ENCODE measurements around the gene OSBPL9. TPM values are rescaled to one million over a fixed set of nuclear protein-coding genes. Genes with fewer than 3 reads are reported as not detected.

The OSBPL9 gene
- total and polyA plus RNA-seq, 9 of the 15 experiments (the other 6 are each of a cell fraction or from before 2014, with no cell fraction given): 43.9 to 217 (median 170) TPM

DNA sequence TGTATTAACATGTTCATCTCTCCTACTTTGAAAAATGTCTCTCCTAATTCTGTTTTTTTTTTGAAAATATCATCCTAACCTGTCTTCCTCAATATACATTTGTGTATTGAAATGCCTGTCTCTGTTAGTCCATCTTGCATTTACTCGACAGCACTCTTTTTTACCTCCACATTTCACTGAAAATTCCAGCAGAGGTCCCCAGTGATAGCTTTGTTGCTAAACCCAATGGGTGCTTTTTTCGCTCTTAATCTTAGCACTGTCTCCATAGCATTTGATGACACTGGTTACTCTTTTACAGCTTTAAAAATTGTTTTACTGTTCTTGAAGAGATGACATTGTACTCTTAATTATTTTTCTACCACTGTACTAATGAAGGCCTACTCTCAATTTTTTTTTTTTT lies 10.8 kb downstream of the OSBPL9 start (continued):
- TF ChIP-seq, protein P1, sequence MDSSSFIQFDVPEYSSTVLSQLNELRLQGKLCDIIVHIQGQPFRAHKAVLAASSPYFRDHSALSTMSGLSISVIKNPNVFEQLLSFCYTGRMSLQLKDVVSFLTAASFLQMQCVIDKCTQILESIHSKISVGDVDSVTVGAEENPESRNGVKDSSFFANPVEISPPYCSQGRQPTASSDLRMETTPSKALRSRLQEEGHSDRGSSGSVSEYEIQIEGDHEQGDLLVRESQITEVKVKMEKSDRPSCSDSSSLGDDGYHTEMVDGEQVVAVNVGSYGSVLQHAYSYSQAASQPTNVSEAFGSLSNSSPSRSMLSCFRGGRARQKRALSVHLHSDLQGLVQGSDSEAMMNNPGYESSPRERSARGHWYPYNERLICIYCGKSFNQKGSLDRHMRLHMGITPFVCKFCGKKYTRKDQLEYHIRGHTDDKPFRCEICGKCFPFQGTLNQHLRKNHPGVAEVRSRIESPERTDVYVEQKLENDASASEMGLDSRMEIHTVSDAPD (CRISPR knock-in tag; IDR thresholded peaks at IDR 0.05): no peak
- no peak for TF ChIP-seq ZNF311 (CRISPR knock-in tag; IDR thresholded peaks at IDR 0.05)
- TF ChIP-seq FOXA3 (CRISPR knock-in tag; conservative IDR thresholded peaks at IDR 0.05 in 1 of 2, IDR thresholded peaks at IDR 0.05 in 1 of 2): no peak
- TF ChIP-seq ZNF384 (IDR thresholded peaks at IDR 0.05; ENCODE audit: low read depth, low read length): peak; percentile 40; the same call in 1 of the 2 replicates
- TF ChIP-seq NCOA2 (IDR thresholded peaks at IDR 0.05; ENCODE audit: partially characterized antibody in 2 of 2): no peak
- TF ChIP-seq KAT8 (IDR thresholded peaks at IDR 0.05; ENCODE audit: low read depth): no peak
- TF ChIP-seq PYGO2 (tag; IDR thresholded peaks at IDR 0.05): no peak
- TF ChIP-seq, protein P2, sequence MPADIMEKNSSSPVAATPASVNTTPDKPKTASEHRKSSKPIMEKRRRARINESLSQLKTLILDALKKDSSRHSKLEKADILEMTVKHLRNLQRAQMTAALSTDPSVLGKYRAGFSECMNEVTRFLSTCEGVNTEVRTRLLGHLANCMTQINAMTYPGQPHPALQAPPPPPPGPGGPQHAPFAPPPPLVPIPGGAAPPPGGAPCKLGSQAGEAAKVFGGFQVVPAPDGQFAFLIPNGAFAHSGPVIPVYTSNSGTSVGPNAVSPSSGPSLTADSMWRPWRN (IDR thresholded peaks at IDR 0.05; ENCODE audit: low read depth): no peak
- TF ChIP-seq NCOA6 (IDR thresholded peaks at IDR 0.05): no peak
- TF ChIP-seq, protein P3, sequence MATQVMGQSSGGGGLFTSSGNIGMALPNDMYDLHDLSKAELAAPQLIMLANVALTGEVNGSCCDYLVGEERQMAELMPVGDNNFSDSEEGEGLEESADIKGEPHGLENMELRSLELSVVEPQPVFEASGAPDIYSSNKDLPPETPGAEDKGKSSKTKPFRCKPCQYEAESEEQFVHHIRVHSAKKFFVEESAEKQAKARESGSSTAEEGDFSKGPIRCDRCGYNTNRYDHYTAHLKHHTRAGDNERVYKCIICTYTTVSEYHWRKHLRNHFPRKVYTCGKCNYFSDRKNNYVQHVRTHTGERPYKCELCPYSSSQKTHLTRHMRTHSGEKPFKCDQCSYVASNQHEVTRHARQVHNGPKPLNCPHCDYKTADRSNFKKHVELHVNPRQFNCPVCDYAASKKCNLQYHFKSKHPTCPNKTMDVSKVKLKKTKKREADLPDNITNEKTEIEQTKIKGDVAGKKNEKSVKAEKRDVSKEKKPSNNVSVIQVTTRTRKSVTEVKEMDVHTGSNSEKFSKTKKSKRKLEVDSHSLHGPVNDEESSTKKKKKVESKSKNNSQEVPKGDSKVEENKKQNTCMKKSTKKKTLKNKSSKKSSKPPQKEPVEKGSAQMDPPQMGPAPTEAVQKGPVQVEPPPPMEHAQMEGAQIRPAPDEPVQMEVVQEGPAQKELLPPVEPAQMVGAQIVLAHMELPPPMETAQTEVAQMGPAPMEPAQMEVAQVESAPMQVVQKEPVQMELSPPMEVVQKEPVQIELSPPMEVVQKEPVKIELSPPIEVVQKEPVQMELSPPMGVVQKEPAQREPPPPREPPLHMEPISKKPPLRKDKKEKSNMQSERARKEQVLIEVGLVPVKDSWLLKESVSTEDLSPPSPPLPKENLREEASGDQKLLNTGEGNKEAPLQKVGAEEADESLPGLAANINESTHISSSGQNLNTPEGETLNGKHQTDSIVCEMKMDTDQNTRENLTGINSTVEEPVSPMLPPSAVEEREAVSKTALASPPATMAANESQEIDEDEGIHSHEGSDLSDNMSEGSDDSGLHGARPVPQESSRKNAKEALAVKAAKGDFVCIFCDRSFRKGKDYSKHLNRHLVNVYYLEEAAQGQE (IDR thresholded peaks at IDR 0.05; ENCODE audit: borderline replicate concordance): peak; percentile 74; the same call in 1 of the 2 replicates
- TF ChIP-seq, protein P3 (CRISPR knock-in tag; IDR thresholded peaks at IDR 0.05; ENCODE audit: low read depth): no peak
- no peak for TF ChIP-seq KDM5B (IDR thresholded peaks at IDR 0.05; ENCODE audit: insufficient replicate concordance, low read depth, low read length)
- TF ChIP-seq HIVEP1 (CRISPR knock-in tag; IDR thresholded peaks at IDR 0.05): no peak
- 0 out of 2 replicates have a peak, but pooled peaks have one; percentile 18 for TF ChIP-seq CEBPB (tag; IDR thresholded peaks at IDR 0.05)
- peak; percentile 13; the same call in 1 of the 2 replicates for TF ChIP-seq RFX1 (IDR thresholded peaks at IDR 0.05)
- no peak for TF ChIP-seq HMGXB4 (CRISPR knock-in tag; IDR thresholded peaks at IDR 0.05)
